Ascending aorta (tissue), 2 donors: ENCODE results near the gene ASB6. TPM values are rescaled to one million over a fixed set of nuclear protein-coding genes. Genes with fewer than 3 reads are reported as not detected.

ENCODE experiments used
- DNase-seq, 2 donors: peaks; one replicate each; pipeline ENCODE4 v3.0.0-alpha.2; 2019; ENCODE audit warnings: low spot score in 2 of 2
- H3K27ac ChIP-seq, 2 donors: fragments of 200-600 bp; sonication (generic); one replicate each; pipeline ENCODE4 v1.5.1; 2016 to 2017; ENCODE audit warnings: mild to moderate bottlenecking in 1 of 2
- H3K27me3 ChIP-seq: fragments of 200-600 bp; sonication (generic); one replicate; pipeline ENCODE4 v1.5.1; 2017
- H3K36me3 ChIP-seq, 2 donors: fragments of 200-600 bp; sonication (generic); one replicate each; pipeline ENCODE4 v1.5.1; 2016
- H3K4me1 ChIP-seq, 2 donors: fragments of 200-600 bp; sonication (generic); one replicate each; pipeline ENCODE4 v1.5.1; 2016 to 2017; ENCODE audit warnings: mild to moderate bottlenecking in 1 of 2
- H3K4me3 ChIP-seq, 2 donors: fragments of 200-600 bp; sonication (generic); one replicate each; pipeline ENCODE4 v1.5.1; 2016 to 2017; ENCODE audit warnings: mild to moderate bottlenecking in 1 of 2
- H3K9me3 ChIP-seq, 2 donors: fragments of 200-600 bp; sonication (generic); one replicate each; pipeline ENCODE4 v1.5.1; 2016
- intact Hi-C: fragments of 100-400 bp; cut with DNase I; formaldehyde crosslinking; loops from one replicate; pipeline ENCODE4 v1.15.1; 2023
- total RNA-seq: library from RNA; depleted of rRNA; stranded (reverse); fragments of >200 nt; gene quantifications from one replicate; pipeline ENCODE4 v1.1.0, GENCODE V29; 2016
- TF ChIP-seq, protein P1 (sequence below), 3 experiments: fragments of 200-600 bp in 2 of 3; fragments of 450-650 bp in 1 of 3; sonication (generic) in 2 of 3; IDR thresholded peaks; one replicate each; pipeline ENCODE4 v1.5.1; 2016 to 2019; ENCODE audit warnings: antibody characterized with exemption in 3 of 3, mild to moderate bottlenecking in 1 of 3, moderate library complexity in 1 of 3

Gene ASB6
- total RNA-seq, 1 donor from 2014 or later: 29.7 TPM

DNA sequence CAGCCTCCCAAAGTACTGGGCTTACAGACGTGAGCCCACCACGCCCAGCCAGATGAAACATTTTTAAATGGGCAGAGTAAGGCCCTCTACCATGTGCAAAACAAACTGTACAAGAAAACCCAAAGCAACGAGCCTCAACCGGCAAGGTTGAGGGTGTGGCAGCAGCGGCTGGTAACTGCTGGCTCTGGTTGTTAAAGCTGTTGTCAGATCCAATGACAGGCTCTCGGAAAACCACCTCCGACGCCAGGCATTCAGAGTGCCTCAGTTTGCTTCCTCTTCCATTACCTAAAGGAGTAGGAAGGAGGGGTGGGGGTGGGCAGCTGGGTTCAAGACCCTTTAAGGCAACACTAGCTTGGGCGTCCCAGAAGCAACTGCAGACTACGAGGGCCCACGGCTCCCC, 2.4 kb upstream of the ASB6 start:
- intact Hi-C loops: no loop called here
- TF ChIP-seq, protein P1, sequence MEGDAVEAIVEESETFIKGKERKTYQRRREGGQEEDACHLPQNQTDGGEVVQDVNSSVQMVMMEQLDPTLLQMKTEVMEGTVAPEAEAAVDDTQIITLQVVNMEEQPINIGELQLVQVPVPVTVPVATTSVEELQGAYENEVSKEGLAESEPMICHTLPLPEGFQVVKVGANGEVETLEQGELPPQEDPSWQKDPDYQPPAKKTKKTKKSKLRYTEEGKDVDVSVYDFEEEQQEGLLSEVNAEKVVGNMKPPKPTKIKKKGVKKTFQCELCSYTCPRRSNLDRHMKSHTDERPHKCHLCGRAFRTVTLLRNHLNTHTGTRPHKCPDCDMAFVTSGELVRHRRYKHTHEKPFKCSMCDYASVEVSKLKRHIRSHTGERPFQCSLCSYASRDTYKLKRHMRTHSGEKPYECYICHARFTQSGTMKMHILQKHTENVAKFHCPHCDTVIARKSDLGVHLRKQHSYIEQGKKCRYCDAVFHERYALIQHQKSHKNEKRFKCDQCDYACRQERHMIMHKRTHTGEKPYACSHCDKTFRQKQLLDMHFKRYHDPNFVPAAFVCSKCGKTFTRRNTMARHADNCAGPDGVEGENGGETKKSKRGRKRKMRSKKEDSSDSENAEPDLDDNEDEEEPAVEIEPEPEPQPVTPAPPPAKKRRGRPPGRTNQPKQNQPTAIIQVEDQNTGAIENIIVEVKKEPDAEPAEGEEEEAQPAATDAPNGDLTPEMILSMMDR (IDR thresholded peaks at IDR 0.05): no peak
- peaks cover 16 to 34% of the 10 kb centered on the region in 2 donors for H3K4me1 ChIP-seq
- H3K9me3 ChIP-seq: no peaks in the 10 kb centered on the region
- H3K36me3 ChIP-seq: peaks cover 1% of the 10 kb centered on the region in 2 donors
- H3K4me3 ChIP-seq: no peak overlapping the region
- H3K27ac ChIP-seq: no peak overlapping the region
- H3K27me3 ChIP-seq: no peaks in the 10 kb centered on the region
- peak in 1 of 2 donors; percentile 58 for DNase-seq

DNA sequence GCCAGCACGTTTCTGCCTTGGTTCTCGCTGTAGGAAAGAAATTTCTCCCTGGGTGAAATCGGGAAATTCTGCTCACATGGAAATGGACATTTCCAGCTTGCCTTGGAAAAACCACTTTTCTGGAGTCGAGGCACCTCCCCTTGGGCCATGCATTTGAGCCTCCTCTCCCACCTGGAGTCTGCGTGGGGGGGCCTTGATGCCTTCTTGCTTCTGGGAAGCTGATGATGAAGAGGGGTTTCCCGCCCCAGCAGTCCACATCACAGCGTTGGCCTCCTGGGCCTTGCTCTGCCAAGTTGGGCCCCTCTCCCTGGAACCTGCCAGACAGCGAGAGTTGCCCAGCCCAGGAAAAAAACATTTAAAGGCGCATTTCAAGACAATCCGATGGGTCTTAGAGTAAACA, 1.8 kb upstream of the ASB6 start:
- H3K36me3 ChIP-seq: peaks cover 8% of the 10 kb centered on the region in 2 donors
- no peak overlapping the region for H3K4me3 ChIP-seq
- intact Hi-C loops: loop anchor here (2.0 kb wide), 2 partner anchors 21 to 51 kb away; partner anchors contain the start of gene PRRX2
- DNase-seq: no peak
- H3K27ac ChIP-seq: no peak overlapping the region
- H3K27me3 ChIP-seq: no peaks in the 10 kb centered on the region
- peaks cover 14 to 29% of the 10 kb centered on the region in 2 donors for H3K4me1 ChIP-seq
- H3K9me3 ChIP-seq: no peaks in the 10 kb centered on the region
- TF ChIP-seq, protein P1 (IDR thresholded peaks at IDR 0.05): no peak

DNA sequence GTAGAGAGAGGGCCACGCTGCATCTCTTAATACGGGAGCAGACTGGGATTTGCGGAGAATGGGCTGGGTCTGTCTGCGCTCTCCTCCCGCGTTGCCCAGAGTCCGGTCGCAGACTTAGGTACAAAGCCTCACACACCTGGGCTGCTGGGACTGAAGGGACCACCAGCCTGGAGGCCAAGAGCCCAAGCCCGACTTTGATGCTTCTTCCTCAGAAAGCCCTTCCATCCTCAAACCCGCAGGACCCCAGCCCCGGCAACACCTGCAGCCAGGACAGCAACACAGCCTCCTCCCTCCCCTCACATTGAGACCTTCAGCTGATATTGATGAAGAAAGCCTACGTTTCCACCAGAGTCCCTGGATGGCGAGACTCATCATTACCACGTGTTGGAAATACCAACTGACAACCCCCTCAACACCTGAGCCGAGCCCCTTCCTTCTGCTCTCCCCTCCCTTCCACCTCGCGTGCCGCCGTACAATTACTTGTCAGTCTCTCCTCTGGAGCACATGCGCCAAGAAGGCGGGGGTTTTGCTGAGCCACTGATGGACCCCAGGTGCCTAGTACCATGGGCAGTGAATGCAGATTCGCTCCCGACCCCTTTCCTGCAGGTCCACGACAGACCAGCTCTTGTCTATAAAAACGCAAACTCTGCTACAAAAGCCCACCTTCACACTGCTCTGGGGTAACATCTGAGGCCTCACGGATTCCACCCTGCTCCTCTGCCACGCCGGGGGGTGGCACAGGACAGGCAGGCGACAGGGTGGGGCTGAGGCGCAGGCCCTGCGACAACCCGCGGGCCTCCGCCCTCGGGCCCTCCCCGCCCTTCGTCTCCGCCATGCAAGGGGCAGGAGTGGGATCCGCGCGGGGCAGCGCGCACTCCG, 841 bp downstream of the ASB6 start:
- peak in 1 of 2 donors; percentile 63 for DNase-seq
- no peaks in the 10 kb centered on the region for H3K9me3 ChIP-seq
- intact Hi-C loops: no loop called here

DNA sequence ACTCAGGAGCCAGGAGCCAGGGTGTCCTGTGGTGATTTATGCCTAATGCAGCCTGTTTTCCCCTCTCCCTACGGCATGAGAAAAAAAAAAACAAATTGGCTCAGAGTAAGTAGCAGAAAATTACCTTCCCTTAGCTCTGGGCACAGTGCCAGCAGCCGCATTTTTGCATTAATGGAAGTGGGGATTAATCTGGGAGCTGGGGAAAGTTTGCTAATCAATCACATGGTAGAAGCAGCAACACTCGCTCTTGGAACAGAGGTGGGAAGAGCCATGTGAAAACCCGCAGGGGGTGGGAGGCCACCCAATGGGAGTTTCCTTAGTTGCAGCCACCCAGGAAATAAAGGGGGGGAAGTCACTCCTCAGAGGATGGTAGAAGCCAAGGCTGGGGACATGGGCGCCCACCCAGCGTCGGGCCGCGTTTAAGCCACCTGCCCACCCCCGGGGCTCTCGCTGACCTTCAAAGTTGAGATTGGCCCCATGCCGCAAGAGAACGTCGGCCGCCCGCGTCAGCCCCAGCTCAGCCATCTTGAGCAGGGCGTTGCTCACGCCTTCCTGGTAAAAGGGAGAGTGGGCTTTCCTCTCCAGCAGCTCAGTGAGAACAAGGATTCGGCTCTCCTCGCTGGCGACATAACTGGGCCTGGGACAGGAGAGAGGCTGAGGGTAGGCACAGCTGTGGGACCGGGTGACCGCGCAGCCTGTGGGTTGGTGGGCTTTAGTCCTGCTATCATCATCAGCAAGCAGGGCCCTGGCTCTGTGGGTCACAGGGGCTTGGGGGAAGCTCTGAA, 1.7 kb downstream of the ASB6 start:
- no peak overlapping the region for H3K27ac ChIP-seq
- no peaks in the 10 kb centered on the region for H3K9me3 ChIP-seq
- no peaks in the 10 kb centered on the region for H3K27me3 ChIP-seq
- TF ChIP-seq, protein P1 (IDR thresholded peaks at IDR 0.05): no peak
- H3K36me3 ChIP-seq: peaks cover 39% of the 10 kb centered on the region in 2 donors
- peak in 1 of 2 donors; percentile 63 for DNase-seq
- H3K4me3 ChIP-seq: peak overlapping the region; percentile 52 to 85
- H3K4me1 ChIP-seq: peaks cover 13 to 23% of the 10 kb centered on the region in 2 donors
- intact Hi-C loops: no loop called here

More for the DNA sequence above, 841 bp downstream of the ASB6 start:
- H3K27ac ChIP-seq: peak overlapping the region; percentile 84 to 89
- peaks cover 32% of the 10 kb centered on the region in 2 donors for H3K36me3 ChIP-seq
- H3K4me1 ChIP-seq: peaks cover 13 to 23% of the 10 kb centered on the region in 2 donors
- TF ChIP-seq, protein P1 (IDR thresholded peaks at IDR 0.05): no peak
- H3K27me3 ChIP-seq: no peaks in the 10 kb centered on the region
- H3K4me3 ChIP-seq: peak overlapping the region; percentile 52 to 85

DNA sequence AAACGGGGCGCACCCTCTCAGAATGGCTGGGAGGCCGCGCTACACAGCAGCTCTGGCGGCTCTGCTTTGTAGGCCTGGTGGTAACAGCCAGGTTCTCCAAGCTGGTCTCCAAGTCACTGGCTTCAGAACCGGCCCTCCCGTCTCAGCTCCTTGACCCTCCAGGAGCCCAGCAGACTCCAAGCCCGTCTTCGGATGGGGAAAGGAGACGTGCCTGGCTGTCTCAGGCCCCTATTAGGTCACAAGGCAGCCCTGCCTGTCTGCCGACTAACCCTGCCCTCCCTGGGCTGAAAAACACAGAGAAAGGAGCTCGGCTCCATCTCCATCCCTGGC, 2.2 kb downstream of the ASB6 start:
- DNase-seq: peak in 1 of 2 donors; percentile 56
- intact Hi-C loops: no loop called here
- no peaks in the 10 kb centered on the region for H3K27me3 ChIP-seq
- H3K4me3 ChIP-seq: no peak overlapping the region
- H3K36me3 ChIP-seq: peaks cover 44% of the 10 kb centered on the region in 2 donors
- TF ChIP-seq, protein P1 (IDR thresholded peaks at IDR 0.05): no peak
- H3K9me3 ChIP-seq: no peaks in the 10 kb centered on the region
- peaks cover 13 to 23% of the 10 kb centered on the region in 2 donors for H3K4me1 ChIP-seq
- H3K27ac ChIP-seq: no peak overlapping the region
